Common myeloid progenitor, CD34-positive (primary cell): ENCODE data around the gene NFRKB. TPM values are rescaled to one million over a fixed set of nuclear protein-coding genes. Genes with fewer than 3 reads are reported as not detected.
A peak's percentile ranks its signal among the peaks of the same experiment; 100 is the strongest.

Source experiments
- CTCF ChIA-PET: fragments of 350-600 bp; sonication (Branson Sonifier 250); formaldehyde crosslinking; loops from one replicate; lab custom pipeline; 2021; ENCODE audit warnings: antibody characterized with exemption; lab: Charles Lee
- POLR2A ChIA-PET: fragments of 350-600 bp; sonication (Branson Sonifier 250); formaldehyde crosslinking; loops from one replicate; lab custom pipeline; 2021; ENCODE audit warnings: antibody characterized with exemption; lab: Charles Lee
- DNase-seq, 3 donors: peaks; one replicate each; pipeline versions ENCODE4 v3.0.0 to v3.0.0-alpha.2; 2013
- H3K27ac ChIP-seq, 2 experiments: 1 replicate in 1 of 2; 2 replicates in 1 of 2; pipeline ENCODE4 v1.7.0; 2013; ENCODE audit warnings: inconsistent platforms in 2 of 2, low read length in 2 of 2, mild to moderate bottlenecking in 2 of 2, low read depth in 1 of 2, moderate library complexity in 1 of 2; ENCODE audit not compliant: severe bottlenecking in 2 of 2, insufficient read depth in 1 of 2, poor library complexity in 1 of 2
- H3K27me3 ChIP-seq, 5 experiments: replicated peaks in 2 of 5; 1 replicate in 3 of 5; 2 replicates in 2 of 5; pipeline versions ENCODE4 v1.6.1 to v1.7.0; 2013; ENCODE audit warnings: low read length in 4 of 5, mild to moderate bottlenecking in 2 of 5, moderate library complexity in 2 of 5, inconsistent platforms in 1 of 5; ENCODE audit not compliant: insufficient read depth in 5 of 5, control insufficient read depth in 4 of 5
- H3K36me3 ChIP-seq, 4 experiments: 1 replicate in 2 of 4; 2 replicates in 2 of 4; pipeline versions ENCODE4 v1.6.1 to v1.7.0; 2013; ENCODE audit warnings: low read length in 3 of 4, control low read depth in 1 of 4, mild to moderate bottlenecking in 1 of 4; ENCODE audit not compliant: control insufficient read depth in 4 of 4, insufficient read depth in 4 of 4
- H3K4me1 ChIP-seq, 4 experiments: 1 replicate in 3 of 4; 2 replicates in 1 of 4; pipeline versions ENCODE4 v1.6.1 to v1.7.1; 2013; ENCODE audit warnings: low read length in 3 of 4, mild to moderate bottlenecking in 3 of 4, control low read depth in 1 of 4, inconsistent platforms in 1 of 4, moderate library complexity in 1 of 4; ENCODE audit not compliant: control insufficient read depth in 4 of 4, insufficient read depth in 4 of 4; ENCODE audit errors: control extremely low read depth in 1 of 4
- H3K4me3 ChIP-seq, 7 experiments: 1 replicate in 4 of 7; 2 replicates in 3 of 7; pipeline versions ENCODE4 v1.5.1 to v1.7.0; 2013; ENCODE audit warnings: mild to moderate bottlenecking in 7 of 7, low read length in 6 of 7, moderate library complexity in 6 of 7, inconsistent platforms in 2 of 7, low read depth in 2 of 7, control low read depth in 1 of 7; ENCODE audit not compliant: insufficient read depth in 4 of 7, control insufficient read depth in 1 of 7; ENCODE audit errors: extremely low read depth in 1 of 7
- H3K9me3 ChIP-seq, 5 experiments: 1 replicate in 4 of 5; 2 replicates in 1 of 5; pipeline versions ENCODE4 v1.6.1 to v1.7.1; 2013; ENCODE audit warnings: low read length in 4 of 5, mild to moderate bottlenecking in 2 of 5, inconsistent platforms in 1 of 5, low read depth in 1 of 5, moderate library complexity in 1 of 5; ENCODE audit not compliant: control insufficient read depth in 4 of 5, insufficient read depth in 2 of 5; ENCODE audit errors: control extremely low read depth in 1 of 5
- WGBS: methylation state at CpG from one replicate; pipeline ENCODE4 v1.1.5; 2013; ENCODE audit not compliant: insufficient coverage; 5-methylcytosine and 5-hydroxymethylcytosine counted together
- polyA plus RNA-seq: library from polyadenylated mRNA; unstranded; fragments of 120-200 nt; gene quantifications from one replicate; pipeline ENCODE4 v1.2.1, GENCODE V29; 2013

NFRKB gene
- 24.8 TPM for polyA plus RNA-seq

DNA sequence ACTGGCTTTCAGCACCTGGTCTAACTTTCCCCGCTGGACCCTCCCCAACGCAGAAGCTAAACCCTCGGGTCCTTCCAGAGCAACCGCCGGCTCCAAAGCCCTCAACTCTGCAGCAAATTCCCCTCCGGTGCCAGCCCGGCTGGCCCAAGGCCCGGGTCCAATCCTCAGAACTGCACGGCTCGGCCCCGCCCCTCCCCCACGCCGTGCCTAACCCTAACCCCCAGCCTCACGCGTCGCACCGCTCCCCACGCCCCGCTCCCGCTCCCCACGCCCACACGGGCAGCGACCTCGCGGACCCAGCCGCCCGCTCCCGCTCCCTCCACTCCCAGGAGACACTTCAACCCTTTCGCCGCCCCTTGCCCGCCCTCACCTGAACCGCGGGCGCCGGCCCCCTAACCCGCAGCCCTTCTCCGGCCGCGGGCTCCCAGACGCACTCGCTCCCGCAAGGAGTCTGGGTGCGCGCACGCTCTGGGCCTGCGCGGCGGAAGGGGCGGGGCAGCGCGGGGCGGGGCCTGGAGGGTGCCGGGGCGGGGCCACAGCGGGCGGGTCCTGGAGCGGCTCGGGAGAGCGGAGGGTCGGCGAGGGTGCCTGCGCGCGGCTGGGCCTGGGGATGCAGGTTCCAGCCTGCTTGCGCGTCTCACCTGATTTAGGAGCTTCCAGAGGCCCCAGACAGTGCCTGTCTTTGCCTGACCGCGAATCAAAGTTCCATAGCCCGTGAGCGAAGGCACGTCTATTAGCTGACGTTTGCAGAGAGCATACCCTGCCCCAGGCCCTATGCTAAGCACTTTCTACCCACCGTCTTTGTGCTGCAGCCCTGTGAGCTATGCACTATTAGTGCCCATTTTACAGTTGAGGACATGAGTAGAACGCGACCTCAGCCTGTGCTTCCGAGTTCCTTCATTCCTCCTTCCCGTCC is at the start of gene NFRKB:
Gene NFRKB, minus strand, starts transcription at position 453 of the 916 bp plus-strand sequence. CDS start 2,729 bp downstream, outside the sequence.
- WGBS: 2% methylated on average over 68 of the region's 77 CpGs
- Histone ChIP-seq H3K4me3 (peak within 1 kb of the TSS; percentile 73 to 96 (median 81)), H3K9me3 (no peaks in the 10 kb centered on the region), H3K4me1 (peaks cover 2 to 20% (median 14%) of the 10 kb centered on the region in 4 experiments), H3K27ac (peak within 1 kb of the TSS; percentile 2 to 60), H3K27me3 (no peaks in the 10 kb centered on the region), H3K36me3 (peaks cover 12 to 31% (median 20%) of the 10 kb centered on the region in 4 experiments)
- POLR2A ChIA-PET: no interaction called here
- DNase-seq: peak; percentile 66 to 84 (median 76)
- CTCF ChIA-PET: interaction anchor here (0.7 to 1.3 kb wide), 2 partner anchors 14 to 237 kb away, joined by 3 to 4 read pairs; no protein-coding TSS in a partner anchor

DNA sequence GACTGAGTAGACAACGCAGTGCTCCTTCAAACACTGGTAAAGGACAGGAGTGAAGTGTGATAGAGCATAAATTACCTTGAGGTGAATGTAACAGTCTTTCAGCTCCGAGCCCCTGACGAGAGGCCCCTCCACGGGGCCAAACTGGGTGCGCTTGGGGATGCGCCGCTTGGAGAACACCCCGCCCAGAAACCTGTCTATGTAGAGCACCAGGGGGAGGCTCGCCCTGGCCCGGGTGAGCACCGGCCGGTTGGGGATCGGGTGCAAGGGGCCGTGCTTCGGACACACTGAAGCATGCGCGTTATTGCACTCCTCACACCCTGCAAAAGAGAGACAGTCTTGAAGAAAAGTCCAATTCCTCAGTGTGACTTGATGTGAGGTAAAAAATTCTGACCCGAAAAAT is 49.3 kb upstream of the NFRKB start:
- H3K4me1 ChIP-seq: peaks cover 10 to 49% (median 33%) of the 10 kb centered on the region in 4 experiments
- H3K4me3 ChIP-seq: no peak overlapping the region
- CTCF ChIA-PET: no interaction called here
- H3K27me3 ChIP-seq: no peaks in the 10 kb centered on the region
- WGBS: 95% methylated on average over 17 of the region's 18 CpGs
- DNase-seq: no peak
- no peaks in the 10 kb centered on the region for H3K9me3 ChIP-seq
- POLR2A ChIA-PET: no interaction called here
- H3K27ac ChIP-seq: no peak overlapping the region
- peaks cover 0 to 14% (median 0%) of the 10 kb centered on the region in 4 experiments for H3K36me3 ChIP-seq

DNA sequence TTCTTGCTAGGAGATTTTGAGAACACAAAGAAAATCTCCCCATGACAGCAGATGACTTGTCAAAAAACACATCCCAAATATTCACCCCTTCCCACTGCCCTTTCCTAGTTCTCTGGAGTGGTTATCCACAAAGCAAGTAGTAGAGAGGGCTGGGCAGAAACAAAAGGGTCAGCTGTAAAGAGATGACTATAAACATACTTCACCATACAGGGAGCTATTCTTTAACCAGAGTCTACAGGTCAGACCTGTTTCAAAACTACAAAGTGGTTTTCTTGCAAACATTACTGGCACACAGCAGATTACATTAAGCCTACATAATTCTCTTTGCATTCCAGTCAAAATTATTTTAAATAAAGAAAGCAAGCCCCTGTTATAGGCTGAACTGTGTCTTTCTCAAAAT is 47.7 kb upstream of the NFRKB start:
- no peak overlapping the region for H3K4me3 ChIP-seq
- peaks cover 0 to 17% (median 0%) of the 10 kb centered on the region in 4 experiments for H3K36me3 ChIP-seq
- no peak for DNase-seq
- no peaks in the 10 kb centered on the region for H3K9me3 ChIP-seq
- CTCF ChIA-PET: interaction anchor here (1.2 to 5.6 kb wide), 4 partner anchors 8 to 188 kb away, joined by 3 to 28 read pairs (median 4); no protein-coding TSS in a partner anchor
- H3K27ac ChIP-seq: no peak overlapping the region
- peaks cover 3 to 33% (median 18%) of the 10 kb centered on the region in 4 experiments for H3K4me1 ChIP-seq
- no peaks in the 10 kb centered on the region for H3K27me3 ChIP-seq
- POLR2A ChIA-PET: no interaction called here

DNA sequence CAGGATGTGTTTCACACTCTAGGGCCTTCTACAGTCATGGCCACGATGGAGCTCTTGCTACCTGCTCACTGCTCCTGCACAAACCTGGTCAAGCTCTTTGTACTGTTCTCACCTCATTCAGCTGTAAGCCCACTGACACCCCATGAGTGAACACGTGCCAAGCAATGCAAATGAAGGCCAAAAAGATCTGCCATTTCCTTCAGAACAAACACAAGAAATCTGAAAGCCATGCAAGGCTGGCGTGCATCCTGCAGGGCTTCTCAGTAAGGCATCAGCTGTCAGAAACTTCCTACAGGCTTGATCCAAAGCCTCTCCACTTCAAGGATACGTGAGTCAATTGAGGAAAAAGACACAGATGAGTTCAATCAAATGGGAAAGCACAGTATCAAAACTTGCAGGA is 44.1 kb upstream of the NFRKB start:
- no peak overlapping the region for H3K4me3 ChIP-seq
- peaks cover 0 to 3% (median 0%) of the 10 kb centered on the region in 4 experiments for H3K4me1 ChIP-seq
- H3K9me3 ChIP-seq: no peaks in the 10 kb centered on the region
- ChIA-PET POLR2A (no interaction called here), CTCF (interaction anchor here (1.0 to 5.6 kb wide), 4 partner anchors 10 to 53 kb away, joined by 3 to 28 read pairs (median 4); no protein-coding TSS in a partner anchor)
- DNase-seq: no peak
- peaks cover 0 to 14% (median 0%) of the 10 kb centered on the region in 4 experiments for H3K36me3 ChIP-seq
- 100% methylated on average over 3 of the region's 4 CpGs for WGBS
- H3K27ac ChIP-seq: no peak overlapping the region
- no peaks in the 10 kb centered on the region for H3K27me3 ChIP-seq

DNA sequence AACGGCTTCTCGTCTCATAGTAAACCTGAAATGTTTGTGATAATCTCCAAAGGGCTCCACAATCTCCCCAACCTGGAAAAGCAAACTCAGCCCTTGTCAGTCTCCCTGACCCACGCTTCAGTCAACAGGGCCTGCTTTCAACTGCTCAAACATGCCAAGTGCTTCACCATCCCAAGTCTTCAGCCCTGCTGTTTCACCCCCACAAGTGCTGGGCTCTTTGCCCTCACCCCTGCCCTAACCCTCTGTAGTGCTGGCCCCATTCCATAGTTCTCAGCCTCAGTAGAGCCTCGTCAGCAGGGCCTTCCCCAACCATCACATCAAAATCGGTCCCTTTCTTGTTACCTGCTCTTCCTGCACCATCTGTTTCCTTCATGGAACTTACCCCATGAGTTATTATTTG is 43.4 kb upstream of the NFRKB start:
- ChIA-PET CTCF (interaction anchor here (1.3 to 5.6 kb wide), 2 partner anchors 9 to 54 kb away, joined by 6 to 28 read pairs; no protein-coding TSS in a partner anchor), POLR2A (no interaction called here)
- no peak overlapping the region for H3K4me3 ChIP-seq

DNA sequence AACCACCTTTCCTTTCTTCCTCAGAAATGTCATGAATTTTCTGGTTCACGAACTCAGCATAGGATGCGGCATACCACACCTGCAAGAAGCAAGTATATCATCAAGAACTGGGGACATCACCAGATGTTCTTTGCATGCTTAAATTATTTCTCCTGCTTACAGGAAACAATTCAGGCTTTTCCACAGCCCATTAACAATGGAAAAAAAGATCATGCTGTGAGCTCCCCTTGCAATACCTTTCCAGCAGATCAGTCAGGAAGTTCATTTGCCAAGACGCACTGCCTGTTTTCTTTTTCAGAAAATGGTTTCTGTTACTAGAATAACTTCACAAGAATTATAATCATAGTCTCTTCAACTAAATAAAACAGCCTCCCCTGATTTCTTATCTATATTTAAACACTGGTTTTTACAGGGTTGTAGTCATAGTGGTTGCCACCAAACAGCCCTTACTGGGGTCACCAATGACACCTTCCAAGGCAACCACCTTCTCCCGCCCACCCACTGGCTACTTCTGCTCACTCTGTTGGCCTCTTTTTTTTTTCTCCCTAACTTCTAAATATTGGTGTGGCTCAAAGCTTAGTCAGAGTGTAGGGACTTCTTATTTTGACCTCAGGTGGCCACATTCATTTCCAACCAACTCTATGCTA is 42.3 kb upstream of the NFRKB start:
- DNase-seq: no peak
- H3K27me3 ChIP-seq: no peaks in the 10 kb centered on the region
- ChIA-PET POLR2A (interaction anchor here (0.6 kb wide), 1 partner anchor 27 kb away, joined by 3 read pairs; no protein-coding TSS in a partner anchor), CTCF (no interaction called here)
- no peak overlapping the region for H3K27ac ChIP-seq
- no peak overlapping the region for H3K4me3 ChIP-seq
- peaks cover 0 to 3% (median 0%) of the 10 kb centered on the region in 4 experiments for H3K4me1 ChIP-seq
- WGBS: 84% methylated on average over 4 of the region's 4 CpGs
- H3K36me3 ChIP-seq: peaks cover 0 to 20% (median 6%) of the 10 kb centered on the region in 4 experiments
- H3K9me3 ChIP-seq: no peaks in the 10 kb centered on the region

More for the DNA sequence above, 43.4 kb upstream of the NFRKB start:
- no peak for DNase-seq
- WGBS: 89% methylated on average over 5 of the region's 5 CpGs
- H3K27ac ChIP-seq: no peak overlapping the region
- no peaks in the 10 kb centered on the region for H3K9me3 ChIP-seq
- no peaks in the 10 kb centered on the region for H3K27me3 ChIP-seq
- peaks cover 0 to 19% (median 5%) of the 10 kb centered on the region in 4 experiments for H3K36me3 ChIP-seq
- peaks cover 0 to 3% (median 0%) of the 10 kb centered on the region in 4 experiments for H3K4me1 ChIP-seq
